Muscle layer of duodenum (tissue), 2 donors: ENCODE measurements around the gene STX7.

Experiments
- H3K27ac ChIP-seq: one replicate; pipeline ENCODE4 v1.7.0; 2013; ENCODE audit warnings: mild to moderate bottlenecking, low read length
- H3K27me3 ChIP-seq: one replicate; pipeline ENCODE4 v1.7.0; 2013; ENCODE audit warnings: low read depth, mild to moderate bottlenecking, control low read depth, low read length
- H3K36me3 ChIP-seq, 2 donors: one replicate each; pipeline ENCODE4 v1.7.0; 2013; ENCODE audit warnings: low read length in 2 of 2, control low read depth in 1 of 2, mild to moderate bottlenecking in 1 of 2; ENCODE audit not compliant: insufficient read depth in 2 of 2, control insufficient read depth in 1 of 2
- H3K4me1 ChIP-seq, 2 donors: one replicate each; pipeline ENCODE4 v1.7.0; 2013; ENCODE audit warnings: low read length in 2 of 2, mild to moderate bottlenecking in 2 of 2, control low read depth in 1 of 2, moderate library complexity in 1 of 2; ENCODE audit not compliant: insufficient read depth in 2 of 2, control insufficient read depth in 1 of 2
- H3K4me3 ChIP-seq, 2 donors: one replicate each; pipeline ENCODE4 v1.7.0; 2013; ENCODE audit warnings: low read length in 2 of 2, low read depth in 1 of 2, mild to moderate bottlenecking in 1 of 2
- H3K9me3 ChIP-seq, 2 donors: one replicate each; pipeline ENCODE4 v1.7.0; 2013; ENCODE audit warnings: low read length in 2 of 2, control low read depth in 1 of 2, mild to moderate bottlenecking in 1 of 2; ENCODE audit not compliant: control insufficient read depth in 1 of 2
- donor health status: healthy.

Gene STX7

DNA sequence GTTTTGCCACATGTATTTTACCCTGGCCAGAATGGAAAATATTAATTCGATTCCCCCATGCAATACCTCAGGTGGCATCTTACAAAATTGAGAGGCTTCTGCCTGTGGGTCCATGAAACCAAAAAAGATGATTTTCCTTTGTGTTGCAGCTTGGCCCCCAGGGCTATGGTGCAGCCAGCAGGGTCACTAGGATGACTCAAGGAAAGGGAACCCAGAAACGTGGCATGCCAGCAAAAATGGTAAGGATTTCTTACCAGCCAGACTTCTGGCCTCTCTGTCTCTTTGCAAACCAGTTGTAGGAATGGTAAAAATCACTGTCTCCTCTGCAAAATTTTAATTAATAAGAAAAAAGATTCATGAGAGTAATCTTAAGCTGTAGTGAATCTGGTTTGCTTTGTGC is 13.5 kb upstream of the STX7 start:
- Histone ChIP-seq H3K4me3 (no peak overlapping the region), H3K27me3 (no peaks in the 10 kb centered on the region), H3K27ac (no peak overlapping the region), H3K36me3 (no peaks in the 10 kb centered on the region), H3K9me3 (no peaks in the 10 kb centered on the region), H3K4me1 (no peaks in the 10 kb centered on the region)

DNA sequence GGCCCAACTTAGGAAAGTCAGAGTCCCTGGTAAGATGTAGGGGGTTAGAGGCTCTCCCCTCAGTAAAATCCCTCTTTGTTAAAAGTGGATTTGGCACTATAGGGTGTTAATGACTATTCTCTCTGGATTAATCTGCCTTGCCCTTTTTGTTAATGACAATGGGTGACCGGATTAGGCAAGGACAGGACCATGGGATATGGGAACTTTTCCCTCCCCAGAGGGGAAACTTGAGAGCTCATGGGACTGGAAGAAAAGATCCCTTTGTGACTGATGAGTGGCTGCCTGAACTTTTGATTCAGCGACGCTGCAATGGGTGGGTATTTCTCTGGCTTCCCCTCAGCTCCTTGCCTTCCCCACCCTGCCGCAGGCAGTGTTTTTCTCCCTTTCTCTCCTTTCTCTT is 12.9 kb upstream of the STX7 start:
- Histone ChIP-seq H3K27ac (no peak overlapping the region), H3K36me3 (no peaks in the 10 kb centered on the region), H3K4me3 (no peak overlapping the region), H3K4me1 (no peaks in the 10 kb centered on the region), H3K27me3 (no peaks in the 10 kb centered on the region), H3K9me3 (no peaks in the 10 kb centered on the region)

GRCh38 chr6:132524646-132525045 is 11.7 kb upstream of the STX7 start:
- H3K9me3 ChIP-seq = no peaks in the 10 kb centered on the region
- no peak overlapping the region for H3K27ac ChIP-seq
- H3K36me3 ChIP-seq = no peaks in the 10 kb centered on the region
- H3K4me1 ChIP-seq = no peaks in the 10 kb centered on the region
- H3K27me3 ChIP-seq = no peaks in the 10 kb centered on the region
- H3K4me3 ChIP-seq = no peak overlapping the region

GRCh38 chr6:132520953-132521352 is 8.0 kb upstream of the STX7 start:
- no peaks in the 10 kb centered on the region for H3K9me3 ChIP-seq
- no peaks in the 10 kb centered on the region for H3K36me3 ChIP-seq
- no peak overlapping the region for H3K27ac ChIP-seq
- H3K4me3 ChIP-seq = no peak overlapping the region
- H3K4me1 ChIP-seq = no peaks in the 10 kb centered on the region
- H3K27me3 ChIP-seq = no peaks in the 10 kb centered on the region

DNA sequence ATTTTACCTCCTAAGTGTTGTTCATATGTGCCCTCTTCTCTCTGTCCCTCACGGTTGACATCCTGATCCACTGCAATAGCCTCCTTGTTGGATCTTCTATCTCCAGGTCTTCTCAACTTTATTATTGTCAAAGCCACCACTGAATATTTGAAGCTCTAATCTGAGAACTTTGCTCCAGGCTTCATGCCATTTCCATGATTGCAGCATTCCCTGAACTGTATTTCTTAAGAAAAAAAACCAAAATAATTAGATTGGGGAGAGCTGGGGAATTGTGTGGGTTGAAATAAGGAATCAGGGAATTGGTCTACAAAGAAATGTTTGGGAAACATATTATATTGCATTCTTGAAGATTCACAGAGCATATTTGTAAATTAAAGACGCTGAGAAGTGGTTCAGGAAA is 2.5 kb upstream of the STX7 start:
- peaks cover 9 to 11% of the 10 kb centered on the region in 2 donors for H3K4me1 ChIP-seq
- no peaks in the 10 kb centered on the region for H3K36me3 ChIP-seq
- H3K9me3 ChIP-seq = no peaks in the 10 kb centered on the region
- no peak overlapping the region for H3K27ac ChIP-seq
- no peak overlapping the region for H3K4me3 ChIP-seq
- H3K27me3 ChIP-seq = no peaks in the 10 kb centered on the region

DNA sequence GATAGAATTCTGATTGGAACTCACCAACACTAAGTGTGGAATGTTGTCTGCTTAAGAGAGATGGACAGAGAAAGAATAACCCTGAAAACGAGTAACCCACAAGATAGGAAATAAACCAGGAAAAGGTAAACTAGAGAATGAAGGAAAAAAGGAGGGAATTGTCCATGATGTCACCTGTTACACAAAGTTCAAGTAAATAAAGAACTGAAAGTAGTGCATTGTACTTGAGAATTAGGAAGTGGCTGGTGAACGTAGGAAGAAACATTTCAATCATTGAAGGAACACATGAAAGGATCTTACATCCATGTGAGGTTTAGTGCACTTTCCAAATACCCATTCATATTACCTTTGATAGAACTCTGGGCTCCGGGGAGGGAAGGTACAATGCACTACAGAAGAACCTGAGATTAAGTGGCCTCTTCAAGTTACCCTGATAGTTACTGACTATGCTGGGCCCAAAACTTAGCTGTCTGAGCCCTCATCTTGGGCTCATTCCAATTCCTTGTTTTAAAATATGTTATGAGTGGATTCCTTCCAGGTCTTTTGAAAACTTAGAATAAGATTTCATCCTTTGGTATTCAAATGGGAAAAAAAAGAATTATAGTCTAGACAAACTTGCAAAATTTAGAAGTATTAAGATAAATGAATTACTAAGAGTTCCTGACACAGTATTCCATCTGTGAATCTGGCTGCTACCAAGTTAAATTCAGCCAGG is 1.1 kb upstream of the STX7 start:
- Histone ChIP-seq H3K9me3 (no peaks in the 10 kb centered on the region), H3K27me3 (no peaks in the 10 kb centered on the region), H3K27ac (peak overlapping the region; percentile 71), H3K4me1 (peaks cover 9 to 11% of the 10 kb centered on the region in 2 donors), H3K36me3 (no peaks in the 10 kb centered on the region), H3K4me3 (peak overlapping the region; percentile 95 to 99)

DNA sequence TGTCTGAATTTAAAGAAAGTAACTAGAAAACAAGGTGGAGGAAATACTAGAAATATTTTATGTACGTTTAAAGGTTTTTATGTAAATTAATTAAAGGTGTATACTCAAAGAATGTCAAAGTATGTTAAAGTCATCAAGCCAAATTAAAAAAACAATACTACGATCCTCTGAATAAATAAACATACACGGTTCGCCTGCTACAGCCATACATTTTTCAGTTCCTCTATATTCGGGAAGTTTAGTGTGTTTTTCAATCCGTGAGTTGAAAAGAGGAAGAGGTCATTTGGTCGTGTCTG is 626 bp downstream of the STX7 start:
- no peaks in the 10 kb centered on the region for H3K9me3 ChIP-seq
- H3K27ac ChIP-seq = peak overlapping the region; percentile 54
- peaks cover 9 to 17% of the 10 kb centered on the region in 2 donors for H3K4me1 ChIP-seq
- no peaks in the 10 kb centered on the region for H3K36me3 ChIP-seq
- no peaks in the 10 kb centered on the region for H3K27me3 ChIP-seq
- H3K4me3 ChIP-seq = peak overlapping the region; percentile 95 to 99

DNA sequence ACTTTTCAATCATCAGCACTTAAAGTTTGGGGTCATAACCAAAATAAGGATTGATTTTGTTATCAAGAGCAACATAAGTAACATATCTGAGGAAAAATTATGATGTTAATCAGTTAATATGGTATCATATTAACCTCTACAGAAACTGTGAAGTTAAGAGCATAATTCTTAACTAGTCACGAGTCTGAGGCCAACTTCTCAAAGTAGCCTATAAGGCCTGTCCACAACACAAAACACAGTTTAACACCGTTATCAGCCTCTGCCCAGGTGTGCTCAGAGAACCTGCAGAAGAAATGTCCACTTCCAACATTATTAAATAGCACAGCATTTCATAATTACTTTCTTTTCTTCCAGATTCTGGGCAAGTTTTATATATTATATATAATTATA is 1.1 kb downstream of the STX7 start:
- Histone ChIP-seq H3K9me3 (no peaks in the 10 kb centered on the region), H3K27me3 (no peaks in the 10 kb centered on the region), H3K4me1 (peaks cover 9 to 17% of the 10 kb centered on the region in 2 donors), H3K36me3 (no peaks in the 10 kb centered on the region), H3K4me3 (peak overlapping the region; percentile 95 to 99), H3K27ac (peak overlapping the region; percentile 17)

DNA sequence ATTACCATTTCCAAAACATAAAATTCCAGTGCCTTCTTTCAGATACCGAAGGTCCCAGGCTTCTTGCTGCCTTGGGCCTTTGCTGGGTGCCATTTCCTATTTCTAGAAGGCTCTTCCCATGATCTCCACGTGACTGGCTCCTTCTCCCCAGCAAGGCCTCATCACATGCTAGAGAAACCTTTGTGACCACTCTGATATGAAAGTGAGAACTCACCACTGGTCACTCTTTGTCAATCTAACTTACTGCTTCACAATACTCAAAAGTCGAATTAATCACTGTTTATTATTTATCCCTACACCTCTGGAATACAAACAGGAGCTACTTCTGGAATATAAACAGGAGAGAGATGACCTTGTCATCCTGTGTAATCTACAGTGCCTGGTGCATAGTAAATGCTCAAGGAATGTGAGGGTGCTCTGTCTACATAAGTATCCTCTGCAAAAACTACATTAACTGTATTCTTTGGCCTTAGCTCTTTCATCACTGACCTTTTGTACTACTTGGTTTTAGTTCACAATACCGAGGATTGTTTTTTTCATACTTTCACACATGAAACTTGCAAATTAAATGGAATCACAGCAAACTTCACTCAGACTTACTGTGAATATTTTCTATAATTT is 1.6 kb downstream of the STX7 start:
- Histone ChIP-seq H3K27ac (peak overlapping the region; percentile 17), H3K4me3 (peak overlapping the region; percentile 29 to 95), H3K4me1 (peaks cover 9 to 17% of the 10 kb centered on the region in 2 donors)

GRCh38 chr6:132506869-132507808 is 5.8 kb downstream of the STX7 start:
- H3K36me3 ChIP-seq = peaks cover under 1% of the 10 kb centered on the region in 2 donors
- H3K4me1 ChIP-seq = peaks cover 12 to 36% of the 10 kb centered on the region in 2 donors

More for the DNA sequence above, 1.6 kb downstream of the STX7 start:
- Histone ChIP-seq H3K9me3 (no peaks in the 10 kb centered on the region), H3K36me3 (no peaks in the 10 kb centered on the region), H3K27me3 (no peaks in the 10 kb centered on the region)

GRCh38 chr6:132506461-132506860 is 6.5 kb downstream of the STX7 start:
- Histone ChIP-seq H3K4me1 (peaks cover 12 to 35% of the 10 kb centered on the region in 2 donors), H3K27ac (no peak overlapping the region)

More at GRCh38 chr6:132506869-132507808, 5.8 kb downstream of the STX7 start:
- Histone ChIP-seq H3K27ac (no peak overlapping the region), H3K4me3 (no peak overlapping the region), H3K27me3 (no peaks in the 10 kb centered on the region), H3K9me3 (no peaks in the 10 kb centered on the region)

More at GRCh38 chr6:132506461-132506860, 6.5 kb downstream of the STX7 start:
- no peaks in the 10 kb centered on the region for H3K27me3 ChIP-seq
- H3K36me3 ChIP-seq = peaks cover 7 to 8% of the 10 kb centered on the region in 2 donors
- H3K4me3 ChIP-seq = no peak overlapping the region
- H3K9me3 ChIP-seq = no peaks in the 10 kb centered on the region
